ENCODE results near the gene CBX5. TPM values are rescaled to one million over a fixed set of nuclear protein-coding genes. Genes with fewer than 3 reads are reported as not detected.

CBX5 gene
- total and polyA plus RNA-seq, 9 of the 15 experiments (the other 6 are each of a cell fraction or from before 2014, with no cell fraction given) = 32.6 to 102 (median 59.2) TPM

- TF ChIP-seq CXXC5 (CRISPR knock-in tag; IDR thresholded peaks at IDR 0.05) (peak; percentile 64; the same call in 1 of the 2 replicates), ZBTB34 (CRISPR knock-in tag; IDR thresholded peaks at IDR 0.05) (no peak), TFAP4 (CRISPR knock-in tag; IDR thresholded peaks at IDR 0.05; ENCODE audit: borderline replicate concordance) (peak; percentile 95), HDAC3 (IDR thresholded peaks at IDR 0.05; ENCODE audit: borderline replicate concordance, partially characterized antibody) (no peak), THRB (CRISPR knock-in tag; conservative IDR thresholded peaks at IDR 0.05) (peak; percentile 85), FOXK2 (conservative IDR thresholded peaks at IDR 0.05 in 1 of 2, IDR thresholded peaks at IDR 0.05 in 1 of 2; ENCODE audit: low read depth in 2 of 2) (peak; percentile 66 to 80), CHD4 (IDR thresholded peaks at IDR 0.05; ENCODE audit: insufficient read depth, insufficient replicate concordance, low read depth, low read length, poor library complexity, severe bottlenecking) (peak; percentile 58), BDP1 (IDR thresholded peaks at IDR 0.05; ENCODE audit: insufficient read depth, insufficient read length) (no peak), MECOM (CRISPR knock-in tag; IDR thresholded peaks at IDR 0.05) (no peak), CREB3L1 (IDR thresholded peaks at IDR 0.05; ENCODE audit: borderline replicate concordance, low read depth) (no peak), PURB (CRISPR knock-in tag; IDR thresholded peaks at IDR 0.05; ENCODE audit: low read depth) (no peak), DACH1 (IDR thresholded peaks at IDR 0.05; ENCODE audit: partially characterized antibody) (peak; percentile 10), NR1H2 (CRISPR knock-in tag; IDR thresholded peaks at IDR 0.05) (no peak), ETV6 (IDR thresholded peaks at IDR 0.05; ENCODE audit: borderline replicate concordance in 1 of 2, low read depth in 2 of 2, low read length in 1 of 2) (no peak; a peak in 1 of 4 replicates), ETV6 (CRISPR knock-in tag; IDR thresholded peaks at IDR 0.05; ENCODE audit: borderline replicate concordance) (no peak), ZSCAN29 (IDR thresholded peaks at IDR 0.05) (no peak), ZNF280B (CRISPR knock-in tag; IDR thresholded peaks at IDR 0.05) (0 out of 2 replicates have a peak, but pooled peaks have one; percentile 9), SRSF1 (IDR thresholded peaks at IDR 0.05; ENCODE audit: low read depth, low read length) (no peak), GATA2 (CRISPR knock-in tag; IDR thresholded peaks at IDR 0.05) (peak; percentile 73), MTA3 (IDR thresholded peaks at IDR 0.05; ENCODE audit: borderline replicate concordance) (0 out of 2 replicates have a peak, but pooled peaks have one; percentile 17)
Observed at GRCh38 chr12:54286042-54287030, 6.4 kb upstream of the CBX5 start (continued).
